ENCODE results near the gene NOTCH2.

DNA sequence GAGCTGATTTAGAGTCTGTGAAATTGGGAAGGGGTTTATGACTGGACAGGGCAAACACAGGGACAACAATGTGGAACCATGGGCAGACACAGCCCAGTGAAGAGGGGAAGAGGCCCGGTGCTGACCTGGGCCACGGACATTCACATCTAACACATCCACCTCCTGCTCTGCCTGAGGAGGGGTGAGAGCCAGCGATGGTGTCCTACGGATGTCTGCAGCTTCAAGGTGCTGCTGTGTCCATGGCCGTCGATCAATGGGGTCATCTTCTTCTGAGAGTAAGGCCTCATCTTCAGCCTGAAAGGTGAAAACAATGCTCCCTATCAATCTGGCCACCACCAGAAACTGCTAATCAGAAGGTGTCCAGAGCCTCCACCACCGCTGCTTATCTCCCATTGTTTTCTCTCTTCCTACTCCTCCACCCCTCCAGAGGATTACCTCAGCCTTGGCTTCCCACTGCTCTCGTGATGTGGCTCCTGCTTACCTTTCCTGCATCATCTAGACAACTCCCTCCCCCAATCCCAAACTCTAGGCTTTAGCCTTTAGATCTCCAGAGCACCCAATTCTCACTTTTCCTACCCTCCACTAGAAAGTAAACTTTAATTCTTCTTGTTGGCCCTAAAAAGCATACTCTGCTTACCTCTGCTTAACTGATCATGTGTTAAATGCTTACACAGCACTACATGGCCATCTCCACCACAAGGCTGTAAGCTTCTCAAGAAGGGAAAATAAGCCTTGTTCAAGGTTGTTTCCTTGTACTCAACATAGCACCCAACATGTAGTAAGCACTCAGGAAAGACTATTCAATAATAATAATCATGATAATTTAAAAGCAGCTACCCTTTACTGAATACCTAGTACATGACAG, 149.1 kb downstream of the NOTCH2 start:
- no peak for TF ChIP-seq POLR2A (IDR thresholded peaks at IDR 0.05)
- TF ChIP-seq, protein P1, sequence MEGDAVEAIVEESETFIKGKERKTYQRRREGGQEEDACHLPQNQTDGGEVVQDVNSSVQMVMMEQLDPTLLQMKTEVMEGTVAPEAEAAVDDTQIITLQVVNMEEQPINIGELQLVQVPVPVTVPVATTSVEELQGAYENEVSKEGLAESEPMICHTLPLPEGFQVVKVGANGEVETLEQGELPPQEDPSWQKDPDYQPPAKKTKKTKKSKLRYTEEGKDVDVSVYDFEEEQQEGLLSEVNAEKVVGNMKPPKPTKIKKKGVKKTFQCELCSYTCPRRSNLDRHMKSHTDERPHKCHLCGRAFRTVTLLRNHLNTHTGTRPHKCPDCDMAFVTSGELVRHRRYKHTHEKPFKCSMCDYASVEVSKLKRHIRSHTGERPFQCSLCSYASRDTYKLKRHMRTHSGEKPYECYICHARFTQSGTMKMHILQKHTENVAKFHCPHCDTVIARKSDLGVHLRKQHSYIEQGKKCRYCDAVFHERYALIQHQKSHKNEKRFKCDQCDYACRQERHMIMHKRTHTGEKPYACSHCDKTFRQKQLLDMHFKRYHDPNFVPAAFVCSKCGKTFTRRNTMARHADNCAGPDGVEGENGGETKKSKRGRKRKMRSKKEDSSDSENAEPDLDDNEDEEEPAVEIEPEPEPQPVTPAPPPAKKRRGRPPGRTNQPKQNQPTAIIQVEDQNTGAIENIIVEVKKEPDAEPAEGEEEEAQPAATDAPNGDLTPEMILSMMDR (IDR thresholded peaks at IDR 0.05 in 4 of 5, conservative IDR thresholded peaks at IDR 0.05 in 1 of 5), result no peak

All from gastrocnemius medialis (tissue), 4 donors.